GM20431 (cell line): Measurements from ENCODE around the gene HCN3.

Experiments used
- in situ Hi-C: fragments of 300-500 bp; cut with MseI, MboI; formaldehyde crosslinking; loops from one replicate; pipeline ENCODE4 v1.15.0; 2020; ENCODE audit warnings: low sequenced_read_pairs; ENCODE audit not compliant: unreplicated experiment

The HCN3 gene

GRCh38 chr1:155307247-155307740, 30.0 kb downstream of the HCN3 start:
- in situ Hi-C loops, result no loop called here

- in situ Hi-C loops, result no loop called here
Observed at GRCh38 chr1:155308493-155309422, 31.5 kb downstream of the HCN3 start, which contains the start of gene FDPS. Gene FDPS (plus strand): TSS chr1:155308866. CDS start chr1:155309790, 924 bp downstream.

- in situ Hi-C loops, result no loop called here
Observed at GRCh38 chr1:155309423-155310021, 32.3 kb downstream of the HCN3 start.

GRCh38 chr1:155313261-155313660, 36.0 kb downstream of the HCN3 start:
- in situ Hi-C loops, result no loop called here

- in situ Hi-C loops, result no loop called here
Observed at GRCh38 chr1:155316922-155317321, 39.7 kb downstream of the HCN3 start.

- in situ Hi-C loops, result no loop called here
Observed at GRCh38 chr1:155318082-155318481, 40.8 kb downstream of the HCN3 start.

GRCh38 chr1:155319536-155319935, 42.3 kb downstream of the HCN3 start:
- in situ Hi-C loops, result no loop called here

GRCh38 chr1:155320252-155320651, 43.0 kb downstream of the HCN3 start:
- in situ Hi-C loops, result no loop called here

- in situ Hi-C loops, result no loop called here
Observed at GRCh38 chr1:155320661-155321617, 43.7 kb downstream of the HCN3 start, which contains the start of gene RUSC1. Gene RUSC1 (plus strand): TSS chr1:155320894. CDS start chr1:155321774, 880 bp downstream.

GRCh38 chr1:155321639-155322503, 44.6 kb downstream of the HCN3 start:
- in situ Hi-C loops, result no loop called here

GRCh38 chr1:155322571-155322952, 45.3 kb downstream of the HCN3 start:
- in situ Hi-C loops, result no loop called here

GRCh38 chr1:155322953-155323728, 45.9 kb downstream of the HCN3 start:
- in situ Hi-C loops, result no loop called here

GRCh38 chr1:155323729-155324036, 46.4 kb downstream of the HCN3 start:
- in situ Hi-C loops, result no loop called here

- in situ Hi-C loops, result no loop called here
Observed at GRCh38 chr1:155324037-155324716, 46.9 kb downstream of the HCN3 start.

GRCh38 chr1:155324717-155325602, 47.7 kb downstream of the HCN3 start:
- in situ Hi-C loops, result no loop called here

GRCh38 chr1:155325603-155325893, 48.3 kb downstream of the HCN3 start:
- in situ Hi-C loops, result no loop called here

GRCh38 chr1:155326020-155326526, 48.8 kb downstream of the HCN3 start:
- in situ Hi-C loops, result no loop called here
